ENCODE measurements around the gene TNNI3. TPM values are rescaled to one million over a fixed set of nuclear protein-coding genes. Genes with fewer than 3 reads are reported as not detected.
"Not testable (repeated sequence)": the region's sequence is repeated elsewhere in the genome, so short reads cannot be mapped to it uniquely, and the experiment has no call there.

Gene TNNI3
- total RNA-seq (2021): 13.7 and 18.2 TPM in 2 replicates
- Bru-seq, nascent RNA: percentile 44 among the genes with signal in this experiment
- percentile 50 among the genes with signal in this experiment for BruChase-seq, experiment 1, labeled RNA remaining after a 2-hour chase
- BruChase-seq, experiment 2, labeled RNA remaining after a 6-hour chase: percentile 48 among the genes with signal in this experiment
- long read RNA-seq, transcript TNNI3-202 (4 exons, 699 nt): major isoform, 20 of 22 reads
- long read RNA-seq, partial matches to known transcripts: 0 of 22 reads
- long read RNA-seq, other reads (novel, unspliced or antisense): 2 of 22 reads

GRCh38 chr19:55157064-55157908 is at the start of gene TNNI3:
Gene TNNI3, minus strand, starts transcription at chr19:55157732. Its CDS starts 143 bp downstream, at chr19:55157589.
- Histone ChIP-seq H3K79me2 (ENCODE audit: low read depth) (no peaks in the 10 kb centered on the region), H2AFZ (no peak within 1 kb of the TSS), H3K4me2 (peak within 1 kb of the TSS; percentile 40; the same call in 1 of the 2 replicates), H4K20me1 (ENCODE audit: insufficient read depth) (no peaks in the 10 kb centered on the region), H3F3A (ENCODE audit: insufficient read depth, low read depth) (peaks cover 36% of the 10 kb centered on the region), H3K36me3 (ENCODE audit: low read depth) (no peaks in the 10 kb centered on the region), H3K27ac (no peak within 1 kb of the TSS), H3K9me3 (ENCODE audit: insufficient read depth, low read depth) (no peaks in the 10 kb centered on the region), H3K27me3 (ENCODE audit: insufficient read depth, low read depth) (no peaks in the 10 kb centered on the region), H3K4me1 (replicated peaks; ENCODE audit: insufficient read depth) (peaks cover 19% of the 10 kb centered on the region), H3K4me3 (no peak within 1 kb of the TSS), H3K9me2 (ENCODE audit: insufficient read depth) (no peaks in the 10 kb centered on the region)
- intact Hi-C loops (cut with micrococcal nuclease; ENCODE audit: unreplicated experiment): no loop called here
- BruUV-seq (replicated peaks): no TSS peak
- no peak for DNase-seq
- TF ChIP-seq, protein P1, sequence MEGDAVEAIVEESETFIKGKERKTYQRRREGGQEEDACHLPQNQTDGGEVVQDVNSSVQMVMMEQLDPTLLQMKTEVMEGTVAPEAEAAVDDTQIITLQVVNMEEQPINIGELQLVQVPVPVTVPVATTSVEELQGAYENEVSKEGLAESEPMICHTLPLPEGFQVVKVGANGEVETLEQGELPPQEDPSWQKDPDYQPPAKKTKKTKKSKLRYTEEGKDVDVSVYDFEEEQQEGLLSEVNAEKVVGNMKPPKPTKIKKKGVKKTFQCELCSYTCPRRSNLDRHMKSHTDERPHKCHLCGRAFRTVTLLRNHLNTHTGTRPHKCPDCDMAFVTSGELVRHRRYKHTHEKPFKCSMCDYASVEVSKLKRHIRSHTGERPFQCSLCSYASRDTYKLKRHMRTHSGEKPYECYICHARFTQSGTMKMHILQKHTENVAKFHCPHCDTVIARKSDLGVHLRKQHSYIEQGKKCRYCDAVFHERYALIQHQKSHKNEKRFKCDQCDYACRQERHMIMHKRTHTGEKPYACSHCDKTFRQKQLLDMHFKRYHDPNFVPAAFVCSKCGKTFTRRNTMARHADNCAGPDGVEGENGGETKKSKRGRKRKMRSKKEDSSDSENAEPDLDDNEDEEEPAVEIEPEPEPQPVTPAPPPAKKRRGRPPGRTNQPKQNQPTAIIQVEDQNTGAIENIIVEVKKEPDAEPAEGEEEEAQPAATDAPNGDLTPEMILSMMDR (conservative IDR thresholded peaks at IDR 0.05): no peak
- TF ChIP-seq EZH2 (IDR thresholded peaks at IDR 0.05; ENCODE audit: low read depth): no peak
- POLR2A ChIA-PET (ENCODE audit: unreplicated experiment): no interaction called here
- CTCF ChIA-PET: no interaction called here

GRCh38 chr19:55206664-55207500 is 49.4 kb upstream of the TNNI3 start:
- TSS peak; percentile 47 for BruUV-seq (replicated peaks)
- H3K9me3 ChIP-seq (ENCODE audit: insufficient read depth, low read depth): no peaks in the 10 kb centered on the region
- peaks cover 40% of the 10 kb centered on the region for H3K4me1 ChIP-seq (replicated peaks; ENCODE audit: insufficient read depth)
- DNase-seq: peak; percentile 89 to 95
- no peaks in the 10 kb centered on the region for H3K36me3 ChIP-seq (ENCODE audit: low read depth)
- peak overlapping the region; percentile 24; the same call in 1 of the 2 replicates for H3K4me3 ChIP-seq
- intact Hi-C loops (cut with micrococcal nuclease; ENCODE audit: unreplicated experiment): no loop called here
- no peaks in the 10 kb centered on the region for H3K27me3 ChIP-seq (ENCODE audit: insufficient read depth, low read depth)
- CTCF ChIA-PET: interaction anchor here (0.7 kb wide), 2 partner anchors 41 to 86 kb away, joined by 5 to 8 read pairs; partner anchors contain the start of gene DNAAF3
- H3K79me2 ChIP-seq (ENCODE audit: low read depth): no peaks in the 10 kb centered on the region
- POLR2A ChIA-PET (ENCODE audit: unreplicated experiment): interaction anchor here (0.5 to 0.8 kb wide), 6 partner anchors 17 to 392 kb away, joined by 3 to 6 read pairs (median 4); partner anchors contain the start of genes DNAAF3 and FIZ1
- TF ChIP-seq, protein P1 (conservative IDR thresholded peaks at IDR 0.05): no peak
- no peak for TF ChIP-seq EZH2 (IDR thresholded peaks at IDR 0.05; ENCODE audit: low read depth)
- peak overlapping the region; percentile 80 for H3K27ac ChIP-seq
- H3K4me2 ChIP-seq: peak overlapping the region; percentile 77
- H2AFZ ChIP-seq: no peak overlapping the region
- H3F3A ChIP-seq (ENCODE audit: insufficient read depth, low read depth): peaks cover 28% of the 10 kb centered on the region
- no peaks in the 10 kb centered on the region for H3K9me2 ChIP-seq (ENCODE audit: insufficient read depth)
- no peaks in the 10 kb centered on the region for H4K20me1 ChIP-seq (ENCODE audit: insufficient read depth)

DNA sequence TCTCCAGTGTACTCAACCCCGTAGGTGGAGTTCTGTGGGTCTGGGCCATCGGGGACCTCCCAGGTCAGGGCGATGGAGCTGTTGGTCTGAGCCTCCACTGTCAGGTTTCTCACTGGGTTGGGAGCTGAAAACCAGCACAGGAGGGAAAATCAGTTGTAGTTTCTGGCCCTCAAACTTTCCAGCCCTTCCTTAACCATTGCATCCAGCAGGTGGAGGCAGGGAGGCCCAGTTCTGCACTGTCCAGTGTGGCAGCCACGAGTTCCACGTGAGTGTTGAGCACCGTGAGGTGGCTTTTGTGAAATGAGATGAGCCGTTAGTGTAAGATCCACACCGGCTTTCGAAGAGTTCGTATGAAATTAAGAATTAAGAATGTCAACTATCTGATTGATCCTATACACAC is 44.7 kb upstream of the TNNI3 start:
- H3K79me2 ChIP-seq (ENCODE audit: low read depth); H4K20me1 ChIP-seq (ENCODE audit: insufficient read depth); H3F3A ChIP-seq (ENCODE audit: insufficient read depth, low read depth); H3K4me3 ChIP-seq; H3K9me2 ChIP-seq (ENCODE audit: insufficient read depth); DNase-seq; H3K4me2 ChIP-seq; POLR2A ChIA-PET (ENCODE audit: unreplicated experiment); BruUV-seq (replicated peaks); H2AFZ ChIP-seq; H3K9me3 ChIP-seq (ENCODE audit: insufficient read depth, low read depth); intact Hi-C loops (cut with micrococcal nuclease; ENCODE audit: unreplicated experiment); CTCF ChIA-PET; H3K27me3 ChIP-seq (ENCODE audit: insufficient read depth, low read depth); H3K36me3 ChIP-seq (ENCODE audit: low read depth); H3K27ac ChIP-seq: not testable (repeated sequence)
- TF ChIP-seq, protein P1 (conservative IDR thresholded peaks at IDR 0.05): peak; percentile 47; the same call in 1 of the 2 replicates
- peaks cover 10% of the 10 kb centered on the region for H3K4me1 ChIP-seq (replicated peaks; ENCODE audit: insufficient read depth)

Data from PC-9 (cell line).